ENCODE data around the gene THBS2. TPM values are rescaled to one million over a fixed set of nuclear protein-coding genes. Genes with fewer than 3 reads are reported as not detected.

The THBS2 gene
- total RNA-seq, 1 donor from 2014 or later: 709 TPM

DNA sequence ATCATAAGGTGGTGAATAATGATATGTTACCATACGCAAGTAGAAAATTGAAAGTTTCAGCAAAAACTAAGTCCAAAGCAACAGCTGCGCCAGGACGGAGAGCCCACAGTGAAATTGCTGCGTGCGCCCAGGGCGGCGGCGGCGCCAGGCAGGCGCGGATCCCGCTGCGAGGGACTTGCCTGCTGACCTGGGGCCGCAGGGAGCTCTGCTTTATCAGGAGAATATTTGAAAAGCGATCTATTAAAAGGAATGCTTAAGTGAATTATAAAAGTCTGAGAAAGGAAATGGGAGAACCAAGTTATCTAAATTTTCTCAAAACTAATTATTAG, 85.4 kb downstream of the THBS2 start:
- intact Hi-C loops (cut with DNase I): loop anchor here (1.0 to 10.0 kb wide), 4 partner anchors 21 to 1623 kb away; no protein-coding TSS in a partner anchor
- TF ChIP-seq, protein P1, sequence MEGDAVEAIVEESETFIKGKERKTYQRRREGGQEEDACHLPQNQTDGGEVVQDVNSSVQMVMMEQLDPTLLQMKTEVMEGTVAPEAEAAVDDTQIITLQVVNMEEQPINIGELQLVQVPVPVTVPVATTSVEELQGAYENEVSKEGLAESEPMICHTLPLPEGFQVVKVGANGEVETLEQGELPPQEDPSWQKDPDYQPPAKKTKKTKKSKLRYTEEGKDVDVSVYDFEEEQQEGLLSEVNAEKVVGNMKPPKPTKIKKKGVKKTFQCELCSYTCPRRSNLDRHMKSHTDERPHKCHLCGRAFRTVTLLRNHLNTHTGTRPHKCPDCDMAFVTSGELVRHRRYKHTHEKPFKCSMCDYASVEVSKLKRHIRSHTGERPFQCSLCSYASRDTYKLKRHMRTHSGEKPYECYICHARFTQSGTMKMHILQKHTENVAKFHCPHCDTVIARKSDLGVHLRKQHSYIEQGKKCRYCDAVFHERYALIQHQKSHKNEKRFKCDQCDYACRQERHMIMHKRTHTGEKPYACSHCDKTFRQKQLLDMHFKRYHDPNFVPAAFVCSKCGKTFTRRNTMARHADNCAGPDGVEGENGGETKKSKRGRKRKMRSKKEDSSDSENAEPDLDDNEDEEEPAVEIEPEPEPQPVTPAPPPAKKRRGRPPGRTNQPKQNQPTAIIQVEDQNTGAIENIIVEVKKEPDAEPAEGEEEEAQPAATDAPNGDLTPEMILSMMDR (IDR thresholded peaks at IDR 0.05): no peak
- Histone ChIP-seq H3K36me3 (no peaks in the 10 kb centered on the region), H3K9me3 (no peaks in the 10 kb centered on the region), H3K4me1 (peaks cover 12 to 66% of the 10 kb centered on the region in 2 donors), H3K4me3 (peak overlapping the region in 1 of 2 donors; percentile 17), H3K27ac (peak overlapping the region; percentile 87 to 95), H3K27me3 (no peaks in the 10 kb centered on the region)
- no peak for DNase-seq (ENCODE audit: low spot score in 2 of 2)

DNA sequence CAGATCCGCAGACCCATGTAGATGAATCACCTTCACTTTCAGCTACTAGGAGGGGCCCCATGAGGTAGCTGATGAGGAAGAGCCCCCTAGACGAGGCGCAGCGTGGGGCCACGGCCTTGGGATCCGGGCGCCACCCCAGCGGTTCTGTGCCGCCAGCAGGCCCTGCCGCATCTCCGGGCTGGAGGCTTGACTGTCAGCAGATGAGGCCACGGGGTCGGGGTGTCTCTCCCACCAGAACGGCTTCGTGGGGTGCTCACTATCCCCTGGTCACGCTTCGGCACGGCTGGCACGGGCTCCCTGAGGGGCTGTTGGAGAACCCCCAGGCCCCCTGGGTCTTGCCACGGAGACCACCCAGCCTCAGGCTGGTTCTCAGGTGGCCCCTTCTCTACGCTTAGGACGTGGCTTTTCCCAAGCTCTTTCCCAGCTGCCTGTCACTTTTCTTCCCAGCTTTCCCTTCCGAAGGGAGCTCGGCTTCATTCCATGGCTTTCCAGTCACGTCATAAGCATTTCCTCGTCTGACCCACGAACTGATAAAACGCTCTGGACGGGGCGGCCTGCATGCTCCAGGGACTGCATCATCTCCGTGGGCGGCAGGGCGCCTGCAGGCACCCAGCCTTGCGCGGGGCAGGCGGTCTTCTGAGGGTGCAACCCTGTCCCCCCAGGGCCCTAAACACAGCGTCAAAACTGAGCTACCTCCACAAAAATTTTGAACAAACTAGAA, 85.9 kb downstream of the THBS2 start:
- peaks cover 12 to 63% of the 10 kb centered on the region in 2 donors for H3K4me1 ChIP-seq
- intact Hi-C loops (cut with DNase I): loop anchor here (1.0 to 10.0 kb wide), 4 partner anchors 22 to 1623 kb away; no protein-coding TSS in a partner anchor

DNA sequence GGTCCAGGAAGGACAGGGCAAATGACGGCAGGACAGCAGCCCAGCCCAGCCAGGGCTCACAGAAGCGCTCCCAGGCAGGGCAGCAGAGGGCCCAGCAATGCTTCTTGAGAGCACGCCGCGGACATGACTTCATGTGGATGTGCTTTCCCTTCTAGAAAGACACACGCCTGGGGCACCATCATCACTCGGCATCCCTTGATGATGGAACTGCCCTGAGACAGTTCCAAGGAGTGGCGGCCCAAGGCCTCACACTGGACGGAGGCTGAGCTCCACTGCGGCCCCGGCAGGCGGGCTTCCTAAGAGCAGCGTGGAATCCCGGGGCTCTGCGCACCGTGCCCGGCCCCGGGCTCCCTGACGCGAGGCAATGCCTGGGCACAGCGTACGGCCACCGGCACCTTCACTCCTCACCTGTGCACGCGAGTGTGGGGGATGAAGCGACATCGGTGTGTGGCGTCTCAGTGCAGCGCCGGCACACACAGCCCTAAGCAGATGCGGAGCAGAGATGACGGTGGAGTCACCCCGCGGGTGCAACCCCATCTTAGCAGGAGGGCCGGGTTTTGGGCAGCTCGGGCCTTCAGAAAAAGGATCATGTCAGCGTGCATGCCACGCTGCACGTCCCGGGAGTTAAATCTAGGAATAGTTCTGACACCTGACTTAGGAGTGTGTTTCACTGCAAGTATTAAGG, 86.6 kb downstream of the THBS2 start:
- DNase-seq (ENCODE audit: low spot score in 2 of 2): no peak
- no peaks in the 10 kb centered on the region for H3K9me3 ChIP-seq
- intact Hi-C loops (cut with DNase I): loop anchor here (5.0 to 10.0 kb wide), 2 partner anchors 210 to 1622 kb away; no protein-coding TSS in a partner anchor
- H3K4me3 ChIP-seq: no peak overlapping the region
- H3K27ac ChIP-seq: peak overlapping the region; percentile 87 to 95
- H3K27me3 ChIP-seq: no peaks in the 10 kb centered on the region
- H3K4me1 ChIP-seq: peaks cover 14 to 66% of the 10 kb centered on the region in 2 donors
- TF ChIP-seq, protein P1 (IDR thresholded peaks at IDR 0.05): no peak
- no peaks in the 10 kb centered on the region for H3K36me3 ChIP-seq

More for the DNA sequence above, 85.9 kb downstream of the THBS2 start:
- DNase-seq (ENCODE audit: low spot score in 2 of 2): peak; percentile 53 to 96
- TF ChIP-seq, protein P1 (IDR thresholded peaks at IDR 0.05): no peak
- peak overlapping the region in 1 of 2 donors; percentile 17 for H3K4me3 ChIP-seq
- peak overlapping the region; percentile 87 to 95 for H3K27ac ChIP-seq
- H3K9me3 ChIP-seq: no peaks in the 10 kb centered on the region
- no peaks in the 10 kb centered on the region for H3K36me3 ChIP-seq
- no peaks in the 10 kb centered on the region for H3K27me3 ChIP-seq
